Measurements from ENCODE around the gene RNF212. TPM values are rescaled to one million over a fixed set of nuclear protein-coding genes. Genes with fewer than 3 reads are reported as not detected.

Gene RNF212
- total and polyA plus RNA-seq, 2 experiments from 2014 or later: 17.0 to 20.6 TPM

DNA sequence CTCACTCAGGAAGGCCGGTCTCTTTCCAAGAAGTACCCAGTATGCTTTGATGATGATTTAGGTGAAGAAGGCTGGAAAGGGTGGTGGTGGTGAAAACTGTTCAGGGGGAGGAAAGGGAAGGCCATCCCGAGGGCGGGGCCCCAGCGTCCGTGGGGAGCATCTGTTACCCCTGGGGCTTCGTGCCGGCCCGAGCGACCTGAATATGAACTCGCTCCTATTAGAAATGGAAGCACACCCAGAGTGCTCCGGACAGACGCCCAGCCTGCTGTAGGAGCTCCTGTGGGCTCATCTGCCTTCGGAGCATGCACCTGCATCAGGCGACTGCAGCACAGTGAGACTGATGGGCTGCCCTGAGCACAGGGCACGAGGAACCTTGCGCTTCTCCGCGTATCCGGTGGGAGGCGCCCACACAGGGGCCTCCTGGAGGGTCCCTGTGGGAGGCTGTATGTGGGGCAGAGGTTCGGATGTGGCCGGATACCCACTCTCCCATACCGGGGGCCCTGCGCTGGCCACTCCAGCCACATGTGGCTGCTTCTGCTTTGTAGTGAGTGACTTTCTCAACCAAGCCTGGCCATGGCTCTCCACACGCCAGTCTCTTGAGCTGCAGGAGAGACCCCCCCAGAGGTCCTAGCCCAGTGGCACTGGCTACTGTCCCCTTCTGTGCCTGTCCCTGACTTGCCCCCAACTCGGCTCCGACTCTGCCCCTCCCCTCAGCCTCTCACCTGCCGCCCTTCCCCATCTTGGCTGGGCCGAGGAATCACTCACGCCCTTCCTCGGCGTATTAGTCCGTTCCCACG lies 65.2 kb downstream of the RNF212 start:
- no peak overlapping the region for H2AFZ ChIP-seq
- no peaks in the 10 kb centered on the region for H3K27me3 ChIP-seq (ENCODE audit: insufficient read depth)
- no peaks in the 10 kb centered on the region for H3F3A ChIP-seq (replicated peaks; ENCODE audit: low read depth)
- H3K36me3 ChIP-seq (ENCODE audit: insufficient read depth): no peaks in the 10 kb centered on the region
- H3K4me2 ChIP-seq: no peak overlapping the region
- H3K4me1 ChIP-seq (ENCODE audit: insufficient read depth): no peaks in the 10 kb centered on the region
- H3K4me3 Mint-ChIP-seq: no peak overlapping the region
- H3K9me2 ChIP-seq (ENCODE audit: insufficient read depth): no peaks in the 10 kb centered on the region
- H4K20me1 ChIP-seq (replicated peaks; ENCODE audit: insufficient read depth): no peaks in the 10 kb centered on the region
- H3K79me2 ChIP-seq (replicated peaks; ENCODE audit: insufficient read depth): no peaks in the 10 kb centered on the region
- no peak overlapping the region for H3K4me3 ChIP-seq
- no peak overlapping the region for H3K27ac Mint-ChIP-seq
- peaks cover 12% of the 10 kb centered on the region for H3K27me3 Mint-ChIP-seq (ENCODE audit: insufficient read depth, low read depth, poor library complexity)
- H3K4me1 Mint-ChIP-seq: peaks cover 9% of the 10 kb centered on the region
- ATAC-seq: no peak
- H3K27ac ChIP-seq (ENCODE audit: low read depth): no peak overlapping the region
- peak; percentile 9 for DNase-seq (ENCODE audit: low spot score)
- H3K9me3 Mint-ChIP-seq: peaks cover 3% of the 10 kb centered on the region; the same call in 2 of the 3 replicates
- TF ChIP-seq CREB1 (CRISPR knock-in tag; IDR thresholded peaks at IDR 0.05; ENCODE audit: low read depth) (no peak), ZNF331 (CRISPR knock-in tag; IDR thresholded peaks at IDR 0.05; ENCODE audit: low read depth) (no peak), EZH2phosphoT487 (IDR thresholded peaks at IDR 0.05; ENCODE audit: unreplicated experiment) (no peak)
- TF ChIP-seq, protein P1, sequence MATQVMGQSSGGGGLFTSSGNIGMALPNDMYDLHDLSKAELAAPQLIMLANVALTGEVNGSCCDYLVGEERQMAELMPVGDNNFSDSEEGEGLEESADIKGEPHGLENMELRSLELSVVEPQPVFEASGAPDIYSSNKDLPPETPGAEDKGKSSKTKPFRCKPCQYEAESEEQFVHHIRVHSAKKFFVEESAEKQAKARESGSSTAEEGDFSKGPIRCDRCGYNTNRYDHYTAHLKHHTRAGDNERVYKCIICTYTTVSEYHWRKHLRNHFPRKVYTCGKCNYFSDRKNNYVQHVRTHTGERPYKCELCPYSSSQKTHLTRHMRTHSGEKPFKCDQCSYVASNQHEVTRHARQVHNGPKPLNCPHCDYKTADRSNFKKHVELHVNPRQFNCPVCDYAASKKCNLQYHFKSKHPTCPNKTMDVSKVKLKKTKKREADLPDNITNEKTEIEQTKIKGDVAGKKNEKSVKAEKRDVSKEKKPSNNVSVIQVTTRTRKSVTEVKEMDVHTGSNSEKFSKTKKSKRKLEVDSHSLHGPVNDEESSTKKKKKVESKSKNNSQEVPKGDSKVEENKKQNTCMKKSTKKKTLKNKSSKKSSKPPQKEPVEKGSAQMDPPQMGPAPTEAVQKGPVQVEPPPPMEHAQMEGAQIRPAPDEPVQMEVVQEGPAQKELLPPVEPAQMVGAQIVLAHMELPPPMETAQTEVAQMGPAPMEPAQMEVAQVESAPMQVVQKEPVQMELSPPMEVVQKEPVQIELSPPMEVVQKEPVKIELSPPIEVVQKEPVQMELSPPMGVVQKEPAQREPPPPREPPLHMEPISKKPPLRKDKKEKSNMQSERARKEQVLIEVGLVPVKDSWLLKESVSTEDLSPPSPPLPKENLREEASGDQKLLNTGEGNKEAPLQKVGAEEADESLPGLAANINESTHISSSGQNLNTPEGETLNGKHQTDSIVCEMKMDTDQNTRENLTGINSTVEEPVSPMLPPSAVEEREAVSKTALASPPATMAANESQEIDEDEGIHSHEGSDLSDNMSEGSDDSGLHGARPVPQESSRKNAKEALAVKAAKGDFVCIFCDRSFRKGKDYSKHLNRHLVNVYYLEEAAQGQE (IDR thresholded peaks at IDR 0.05; ENCODE audit: unreplicated experiment): no peak
- peaks cover 3% of the 10 kb centered on the region; the same call in 1 of the 3 replicates for H3K36me3 Mint-ChIP-seq (ENCODE audit: low read depth)

DNA sequence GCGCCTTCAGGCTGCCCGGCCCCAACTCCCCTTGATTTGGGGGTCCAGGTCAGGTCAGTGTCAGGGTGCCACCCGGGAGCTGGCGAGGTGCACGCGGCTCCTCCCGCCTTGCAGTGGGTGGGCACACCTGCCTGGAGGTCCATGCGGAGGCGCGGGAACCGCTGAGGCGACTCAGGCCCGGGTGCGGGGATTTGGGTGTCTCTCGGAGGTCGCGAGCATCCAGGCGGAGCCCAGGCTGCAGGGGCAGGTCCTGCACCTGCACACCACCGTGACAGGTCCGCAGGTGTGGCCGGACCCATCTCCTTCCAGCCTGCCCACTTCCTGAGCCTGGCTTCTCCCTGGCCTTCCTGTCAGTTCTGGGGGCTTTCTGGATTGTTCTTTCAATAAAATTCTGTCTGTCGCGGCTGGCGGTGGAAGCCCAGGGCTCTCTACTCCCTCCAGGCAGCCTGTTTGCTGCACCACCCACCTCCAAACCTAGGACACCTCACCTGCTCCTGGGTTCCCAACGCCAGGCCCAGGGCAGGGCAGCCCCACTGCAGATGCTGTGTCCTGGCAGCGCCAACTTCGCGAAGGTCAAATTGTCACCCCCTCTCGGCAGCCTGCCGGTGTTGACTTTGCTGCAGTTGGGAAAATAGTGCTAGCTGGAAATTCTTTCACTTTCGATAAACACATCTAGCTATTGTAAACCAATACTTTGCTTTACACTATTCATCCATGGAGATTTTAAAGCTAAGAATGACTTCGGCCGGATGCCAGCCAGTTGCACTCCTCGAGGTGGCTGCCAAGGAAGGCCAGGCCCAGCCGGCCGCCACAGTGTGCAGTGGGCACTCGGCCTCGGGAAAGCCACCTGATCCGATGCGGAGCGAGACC lies 66.0 kb downstream of the RNF212 start:
- Histone ChIP-seq H2AFZ (0 out of 2 replicates have a peak overlapping the region, but pooled peaks have one; percentile 63), H3K4me3 (no peak overlapping the region), H3F3A (replicated peaks; ENCODE audit: low read depth) (no peaks in the 10 kb centered on the region), H3K27ac (ENCODE audit: low read depth) (no peak overlapping the region), H3K27me3 (ENCODE audit: insufficient read depth) (no peaks in the 10 kb centered on the region), H3K36me3 (ENCODE audit: insufficient read depth) (no peaks in the 10 kb centered on the region), H3K4me1 (ENCODE audit: insufficient read depth) (no peaks in the 10 kb centered on the region), H4K20me1 (replicated peaks; ENCODE audit: insufficient read depth) (no peaks in the 10 kb centered on the region), H3K4me2 (peak overlapping the region; percentile 62; the same call in 1 of the 2 replicates), H3K79me2 (replicated peaks; ENCODE audit: insufficient read depth) (no peaks in the 10 kb centered on the region), H3K9me2 (ENCODE audit: insufficient read depth) (no peaks in the 10 kb centered on the region)
- no peak overlapping the region for H3K27ac Mint-ChIP-seq
- H3K4me3 Mint-ChIP-seq: no peak overlapping the region; the same call in 2 of the 3 replicates
- peaks cover 6% of the 10 kb centered on the region; the same call in 2 of the 3 replicates for H3K4me1 Mint-ChIP-seq
- H3K36me3 Mint-ChIP-seq (ENCODE audit: low read depth): peaks cover 3% of the 10 kb centered on the region; the same call in 1 of the 3 replicates
- peaks cover 3% of the 10 kb centered on the region; the same call in 2 of the 3 replicates for H3K9me3 Mint-ChIP-seq
- H3K27me3 Mint-ChIP-seq (ENCODE audit: insufficient read depth, low read depth, poor library complexity): peaks cover 13% of the 10 kb centered on the region
- ATAC-seq (no peak), DNase-seq (ENCODE audit: low spot score) (peak; percentile 23)
- no peak for TF ChIP-seq CREB1 (CRISPR knock-in tag; IDR thresholded peaks at IDR 0.05; ENCODE audit: low read depth)
- TF ChIP-seq, protein P2, sequence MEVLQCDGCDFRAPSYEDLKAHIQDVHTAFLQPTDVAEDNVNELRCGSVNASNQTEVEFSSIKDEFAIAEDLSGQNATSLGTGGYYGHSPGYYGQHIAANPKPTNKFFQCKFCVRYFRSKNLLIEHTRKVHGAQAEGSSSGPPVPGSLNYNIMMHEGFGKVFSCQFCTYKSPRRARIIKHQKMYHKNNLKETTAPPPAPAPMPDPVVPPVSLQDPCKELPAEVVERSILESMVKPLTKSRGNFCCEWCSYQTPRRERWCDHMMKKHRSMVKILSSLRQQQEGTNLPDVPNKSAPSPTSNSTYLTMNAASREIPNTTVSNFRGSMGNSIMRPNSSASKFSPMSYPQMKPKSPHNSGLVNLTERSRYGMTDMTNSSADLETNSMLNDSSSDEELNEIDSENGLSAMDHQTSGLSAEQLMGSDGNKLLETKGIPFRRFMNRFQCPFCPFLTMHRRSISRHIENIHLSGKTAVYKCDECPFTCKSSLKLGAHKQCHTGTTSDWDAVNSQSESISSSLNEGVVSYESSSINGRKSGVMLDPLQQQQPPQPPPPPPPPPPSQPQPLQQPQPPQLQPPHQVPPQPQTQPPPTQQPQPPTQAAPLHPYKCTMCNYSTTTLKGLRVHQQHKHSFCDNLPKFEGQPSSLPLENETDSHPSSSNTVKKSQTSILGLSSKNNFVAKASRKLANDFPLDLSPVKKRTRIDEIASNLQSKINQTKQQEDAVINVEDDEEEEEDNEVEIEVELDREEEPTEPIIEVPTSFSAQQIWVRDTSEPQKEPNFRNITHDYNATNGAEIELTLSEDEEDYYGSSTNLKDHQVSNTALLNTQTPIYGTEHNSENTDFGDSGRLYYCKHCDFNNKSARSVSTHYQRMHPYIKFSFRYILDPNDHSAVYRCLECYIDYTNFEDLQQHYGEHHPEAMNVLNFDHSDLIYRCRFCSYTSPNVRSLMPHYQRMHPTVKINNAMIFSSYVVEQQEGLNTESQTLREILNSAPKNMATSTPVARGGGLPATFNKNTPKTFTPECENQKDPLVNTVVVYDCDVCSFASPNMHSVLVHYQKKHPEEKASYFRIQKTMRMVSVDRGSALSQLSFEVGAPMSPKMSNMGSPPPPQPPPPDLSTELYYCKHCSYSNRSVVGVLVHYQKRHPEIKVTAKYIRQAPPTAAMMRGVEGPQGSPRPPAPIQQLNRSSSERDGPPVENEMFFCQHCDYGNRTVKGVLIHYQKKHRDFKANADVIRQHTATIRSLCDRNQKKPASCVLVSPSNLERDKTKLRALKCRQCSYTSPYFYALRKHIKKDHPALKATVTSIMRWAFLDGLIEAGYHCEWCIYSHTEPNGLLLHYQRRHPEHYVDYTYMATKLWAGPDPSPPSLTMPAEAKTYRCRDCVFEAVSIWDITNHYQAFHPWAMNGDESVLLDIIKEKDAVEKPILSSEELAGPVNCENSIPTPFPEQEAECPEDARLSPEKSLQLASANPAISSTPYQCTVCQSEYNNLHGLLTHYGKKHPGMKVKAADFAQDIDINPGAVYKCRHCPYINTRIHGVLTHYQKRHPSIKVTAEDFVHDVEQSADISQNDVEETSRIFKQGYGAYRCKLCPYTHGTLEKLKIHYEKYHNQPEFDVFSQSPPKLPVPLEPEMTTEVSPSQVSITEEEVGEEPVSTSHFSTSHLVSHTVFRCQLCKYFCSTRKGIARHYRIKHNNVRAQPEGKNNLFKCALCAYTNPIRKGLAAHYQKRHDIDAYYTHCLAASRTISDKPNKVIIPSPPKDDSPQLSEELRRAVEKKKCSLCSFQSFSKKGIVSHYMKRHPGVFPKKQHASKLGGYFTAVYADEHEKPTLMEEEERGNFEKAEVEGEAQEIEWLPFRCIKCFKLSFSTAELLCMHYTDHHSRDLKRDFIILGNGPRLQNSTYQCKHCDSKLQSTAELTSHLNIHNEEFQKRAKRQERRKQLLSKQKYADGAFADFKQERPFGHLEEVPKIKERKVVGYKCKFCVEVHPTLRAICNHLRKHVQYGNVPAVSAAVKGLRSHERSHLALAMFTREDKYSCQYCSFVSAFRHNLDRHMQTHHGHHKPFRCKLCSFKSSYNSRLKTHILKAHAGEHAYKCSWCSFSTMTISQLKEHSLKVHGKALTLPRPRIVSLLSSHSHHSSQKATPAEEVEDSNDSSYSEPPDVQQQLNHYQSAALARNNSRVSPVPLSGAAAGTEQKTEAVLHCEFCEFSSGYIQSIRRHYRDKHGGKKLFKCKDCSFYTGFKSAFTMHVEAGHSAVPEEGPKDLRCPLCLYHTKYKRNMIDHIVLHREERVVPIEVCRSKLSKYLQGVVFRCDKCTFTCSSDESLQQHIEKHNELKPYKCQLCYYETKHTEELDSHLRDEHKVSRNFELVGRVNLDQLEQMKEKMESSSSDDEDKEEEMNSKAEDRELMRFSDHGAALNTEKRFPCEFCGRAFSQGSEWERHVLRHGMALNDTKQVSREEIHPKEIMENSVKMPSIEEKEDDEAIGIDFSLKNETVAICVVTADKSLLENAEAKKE (CRISPR knock-in tag; IDR thresholded peaks at IDR 0.05): no peak
- TF ChIP-seq, protein P3, sequence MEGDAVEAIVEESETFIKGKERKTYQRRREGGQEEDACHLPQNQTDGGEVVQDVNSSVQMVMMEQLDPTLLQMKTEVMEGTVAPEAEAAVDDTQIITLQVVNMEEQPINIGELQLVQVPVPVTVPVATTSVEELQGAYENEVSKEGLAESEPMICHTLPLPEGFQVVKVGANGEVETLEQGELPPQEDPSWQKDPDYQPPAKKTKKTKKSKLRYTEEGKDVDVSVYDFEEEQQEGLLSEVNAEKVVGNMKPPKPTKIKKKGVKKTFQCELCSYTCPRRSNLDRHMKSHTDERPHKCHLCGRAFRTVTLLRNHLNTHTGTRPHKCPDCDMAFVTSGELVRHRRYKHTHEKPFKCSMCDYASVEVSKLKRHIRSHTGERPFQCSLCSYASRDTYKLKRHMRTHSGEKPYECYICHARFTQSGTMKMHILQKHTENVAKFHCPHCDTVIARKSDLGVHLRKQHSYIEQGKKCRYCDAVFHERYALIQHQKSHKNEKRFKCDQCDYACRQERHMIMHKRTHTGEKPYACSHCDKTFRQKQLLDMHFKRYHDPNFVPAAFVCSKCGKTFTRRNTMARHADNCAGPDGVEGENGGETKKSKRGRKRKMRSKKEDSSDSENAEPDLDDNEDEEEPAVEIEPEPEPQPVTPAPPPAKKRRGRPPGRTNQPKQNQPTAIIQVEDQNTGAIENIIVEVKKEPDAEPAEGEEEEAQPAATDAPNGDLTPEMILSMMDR (conservative IDR thresholded peaks at IDR 0.05; ENCODE audit: low read depth in 2 of 2): no peak
- no peak for TF ChIP-seq EZH2phosphoT487 (IDR thresholded peaks at IDR 0.05; ENCODE audit: unreplicated experiment)

Measured in GM23338 (cell line).